ENCODE results near the gene IL4R. TPM values are rescaled to one million over a fixed set of nuclear protein-coding genes. Genes with fewer than 3 reads are reported as not detected.

IL4R gene
- total and polyA plus RNA-seq, 2 of the 13 experiments (the other 11 are each of a cell fraction or from before 2014, with no cell fraction given): 15.9 to 49.6 TPM

- peak; percentile 74 for TF ChIP-seq MIXL1 (CRISPR knock-in tag; IDR thresholded peaks at IDR 0.05)
- no peak for TF ChIP-seq ZBTB21 (CRISPR knock-in tag; IDR thresholded peaks at IDR 0.05)
- TF ChIP-seq SUZ12 (IDR thresholded peaks at IDR 0.05; ENCODE audit: low read depth, low read length): no peak
- no peak for TF ChIP-seq ZNF251 (CRISPR knock-in tag; IDR thresholded peaks at IDR 0.05)
- no peak for TF ChIP-seq ZNF44 (CRISPR knock-in tag; IDR thresholded peaks at IDR 0.05)
- TF ChIP-seq MAFK (conservative IDR thresholded peaks at IDR 0.05 in 1 of 2, IDR thresholded peaks at IDR 0.05 in 1 of 2; ENCODE audit: low read length in 2 of 2): no peak
- peak; percentile 53; the same call in 1 of the 2 replicates for TF ChIP-seq SALL1 (CRISPR knock-in tag; IDR thresholded peaks at IDR 0.05)
- TF ChIP-seq ZNF414 (CRISPR knock-in tag; IDR thresholded peaks at IDR 0.05): no peak
- TF ChIP-seq ZNF407 (CRISPR knock-in tag; IDR thresholded peaks at IDR 0.05; ENCODE audit: not compliant biosample characterization): no peak
- peak; percentile 66 for TF ChIP-seq RARA (CRISPR knock-in tag; IDR thresholded peaks at IDR 0.05)
- peak; percentile 36; the same call in 1 of the 2 replicates for TF ChIP-seq KDM3A (CRISPR knock-in tag; IDR thresholded peaks at IDR 0.05; ENCODE audit: low read depth)
- TF ChIP-seq GFI1 (CRISPR knock-in tag; IDR thresholded peaks at IDR 0.05; ENCODE audit: borderline replicate concordance): peak; percentile 70; the same call in 1 of the 2 replicates
- no peak for TF ChIP-seq MNT (IDR thresholded peaks at IDR 0.05)
- TF ChIP-seq EHMT2 (IDR thresholded peaks at IDR 0.05; ENCODE audit: borderline replicate concordance, low read depth, low read length): no peak
- TF ChIP-seq PHF21A (CRISPR knock-in tag; IDR thresholded peaks at IDR 0.05): 0 out of 2 replicates have a peak, but pooled peaks have one; percentile 45
- no peak for TF ChIP-seq ETS1 (CRISPR knock-in tag; IDR thresholded peaks at IDR 0.05)
- TF ChIP-seq SALL2 (CRISPR knock-in tag; IDR thresholded peaks at IDR 0.05): no peak
- TF ChIP-seq ZNF234 (CRISPR knock-in tag; conservative IDR thresholded peaks at IDR 0.05): no peak
Observed at GRCh38 chr16:27269300-27270150, 44.2 kb upstream of the IL4R start (continued).

Data from HepG2 (cell line).